ENCODE results near the gene SCGN.

- TF ChIP-seq CTCF (IDR thresholded peaks at IDR 0.05) (no peak), POLR2AphosphoS5 (IDR thresholded peaks at IDR 0.05) (no peak)
These were observed 98.9 kb downstream of the SCGN start for GRCh38 chr6:25750906-25751305.

Data from upper lobe of left lung (tissue), 4 donors.